LoVo (cell line): ENCODE results near the gene GOLM1.
"Not testable (repeated sequence)": the region's sequence is repeated elsewhere in the genome, so short reads cannot be mapped to it uniquely, and the experiment has no call there.

Experiments
- DNase-seq: peaks from one replicate; pipeline ENCODE4 v3.0.0-alpha.2; 2016; ENCODE audit warnings: low spot score

Gene GOLM1, protein sequence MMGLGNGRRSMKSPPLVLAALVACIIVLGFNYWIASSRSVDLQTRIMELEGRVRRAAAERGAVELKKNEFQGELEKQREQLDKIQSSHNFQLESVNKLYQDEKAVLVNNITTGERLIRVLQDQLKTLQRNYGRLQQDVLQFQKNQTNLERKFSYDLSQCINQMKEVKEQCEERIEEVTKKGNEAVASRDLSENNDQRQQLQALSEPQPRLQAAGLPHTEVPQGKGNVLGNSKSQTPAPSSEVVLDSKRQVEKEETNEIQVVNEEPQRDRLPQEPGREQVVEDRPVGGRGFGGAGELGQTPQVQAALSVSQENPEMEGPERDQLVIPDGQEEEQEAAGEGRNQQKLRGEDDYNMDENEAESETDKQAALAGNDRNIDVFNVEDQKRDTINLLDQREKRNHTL

DNA sequence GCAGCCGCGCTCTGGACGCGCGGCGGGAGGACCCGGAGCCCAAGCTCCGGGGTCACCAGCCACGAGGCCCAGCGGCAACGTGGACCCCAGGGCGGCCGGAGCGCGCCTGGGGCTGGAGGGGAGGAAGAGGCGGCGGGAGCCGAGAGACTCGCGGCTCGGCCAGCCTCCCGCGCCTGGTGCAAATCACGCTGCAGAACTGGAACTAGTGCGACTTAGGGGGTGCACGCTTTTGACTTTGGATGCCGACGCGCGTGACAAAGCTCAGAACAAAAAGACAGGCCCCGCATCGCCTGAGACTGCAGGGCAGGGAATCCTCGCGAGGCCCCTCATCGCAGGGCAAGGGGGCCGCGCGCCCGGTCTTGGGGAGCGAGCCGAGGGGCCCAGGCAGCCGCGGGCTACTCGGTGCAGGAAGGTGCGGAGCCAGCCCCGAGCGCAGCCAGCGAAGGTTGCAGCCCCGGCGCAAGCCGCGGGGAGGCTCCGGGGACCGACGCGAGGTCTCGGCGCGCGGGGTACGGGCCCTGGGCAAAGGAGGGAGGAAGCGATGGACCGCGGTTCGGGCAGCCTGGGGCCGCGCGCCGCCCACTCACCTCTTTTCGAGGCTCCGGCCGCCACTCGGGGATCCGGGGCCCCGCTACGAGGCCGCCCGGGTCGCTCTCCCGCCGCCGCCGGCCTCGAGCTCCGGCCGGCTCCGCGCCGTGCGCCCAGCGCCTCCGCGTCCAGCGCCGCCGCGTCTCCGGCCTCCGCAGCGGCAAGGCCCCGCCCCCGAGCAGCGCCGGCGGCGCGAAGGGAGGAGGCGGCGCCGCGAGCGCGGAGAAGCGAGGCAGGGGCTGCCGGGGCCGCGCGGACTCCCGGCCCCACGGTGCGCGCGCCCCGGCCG is at the start of gene GOLM1:
Gene GOLM1, minus strand, starts transcription at position 735 of the 877 bp plus-strand sequence. CDS start 20,238 bp downstream, outside the sequence.
- peak; percentile 76 for DNase-seq

DNA sequence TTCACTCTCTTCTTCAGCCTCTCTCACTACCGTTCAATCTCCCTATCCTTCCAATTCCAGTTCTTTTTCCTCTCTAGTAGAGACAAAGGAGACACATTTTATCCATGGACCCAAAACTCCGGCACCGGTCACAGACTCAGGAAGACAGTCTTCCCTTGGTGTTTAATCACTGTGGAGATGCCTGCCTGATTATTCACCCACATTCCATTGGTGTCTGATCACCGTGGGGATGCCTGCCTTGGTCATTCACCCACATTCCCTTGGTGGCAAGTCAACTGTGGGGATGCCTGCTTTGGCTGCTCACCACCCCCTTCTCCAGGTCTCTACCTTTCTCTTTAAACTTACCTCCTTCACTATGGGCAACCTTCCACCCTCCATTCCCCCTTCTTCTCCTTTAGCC is 47.3 kb upstream of the GOLM1 start:
- DNase-seq = not testable (repeated sequence)

DNA sequence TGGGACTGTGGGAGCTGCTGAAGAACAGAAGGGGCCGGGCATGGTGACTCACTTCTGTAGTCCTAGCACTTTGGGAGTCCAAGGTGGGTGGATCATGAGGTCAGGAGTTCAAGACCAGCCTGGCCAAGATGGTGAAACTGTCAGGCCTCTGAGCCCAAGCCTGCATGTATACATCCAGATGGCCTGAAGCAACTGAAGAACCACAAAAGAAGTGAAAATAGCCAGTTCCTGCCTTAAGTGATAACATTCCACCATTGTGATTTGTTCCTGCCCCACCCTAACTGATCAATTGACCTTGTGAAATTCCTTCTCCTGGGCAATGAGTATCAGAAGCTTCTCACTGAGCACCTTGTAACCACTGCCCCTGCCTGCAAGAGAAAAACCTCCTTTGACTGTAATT is 46.6 kb upstream of the GOLM1 start:
- DNase-seq = not testable (repeated sequence)

DNA sequence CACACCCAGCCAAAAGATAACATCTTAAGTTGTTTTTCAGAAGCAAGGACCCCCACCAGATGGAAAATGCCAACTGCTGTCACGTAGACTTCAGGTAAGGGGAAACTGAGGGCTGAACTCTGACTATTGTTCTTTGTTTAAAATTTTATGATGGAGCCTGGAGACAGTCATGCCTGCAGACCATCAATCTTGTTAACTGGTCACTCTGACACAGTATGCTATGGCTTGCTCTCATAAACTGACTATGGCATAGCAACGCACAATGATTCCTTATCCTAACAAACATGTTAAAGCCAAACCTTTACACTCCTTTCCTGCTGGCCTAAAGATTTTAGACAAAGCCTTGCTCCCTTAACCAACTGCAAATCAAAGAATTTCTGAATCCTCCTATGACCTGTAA is 43.6 kb upstream of the GOLM1 start:
- no peak for DNase-seq

DNA sequence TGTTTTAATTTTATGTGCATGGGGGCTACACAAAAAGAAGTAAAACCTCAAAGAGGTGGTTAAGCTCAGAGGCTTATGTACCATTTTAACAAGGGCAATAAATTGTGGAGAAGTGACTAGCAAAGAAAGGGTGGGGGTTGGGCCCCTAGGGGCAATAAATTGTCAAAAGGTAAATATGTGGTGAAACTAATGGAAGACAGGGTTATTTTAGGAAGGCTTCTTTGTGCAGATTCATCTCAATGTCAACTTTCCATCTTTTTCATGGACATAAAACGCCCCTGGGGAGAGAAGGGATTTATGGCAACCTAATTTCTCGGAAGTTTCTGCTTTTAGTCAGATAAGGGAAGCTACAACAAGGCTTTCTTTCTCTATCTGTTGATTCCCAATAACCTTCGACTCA is 42.5 kb upstream of the GOLM1 start:
- DNase-seq = peak; percentile 26

DNA sequence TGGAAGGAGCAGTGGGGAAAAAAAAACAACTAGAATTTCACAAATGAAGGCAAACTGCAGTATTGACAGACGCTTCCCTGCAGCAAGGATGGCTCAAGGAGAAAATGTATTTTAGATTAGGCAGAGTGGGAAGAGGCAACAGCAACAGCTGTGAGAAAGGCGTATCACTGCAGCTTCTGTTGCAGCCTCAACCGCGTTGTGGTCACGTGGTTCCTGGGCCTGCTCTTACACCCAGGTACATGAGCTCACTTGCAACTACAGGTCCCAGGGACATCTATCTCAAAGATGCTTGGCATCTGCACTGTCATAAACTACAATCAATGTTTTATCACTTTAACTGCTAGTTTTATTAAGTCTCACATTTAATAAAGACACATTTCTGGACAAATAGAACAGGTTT is 36.0 kb upstream of the GOLM1 start:
- DNase-seq = no peak

DNA sequence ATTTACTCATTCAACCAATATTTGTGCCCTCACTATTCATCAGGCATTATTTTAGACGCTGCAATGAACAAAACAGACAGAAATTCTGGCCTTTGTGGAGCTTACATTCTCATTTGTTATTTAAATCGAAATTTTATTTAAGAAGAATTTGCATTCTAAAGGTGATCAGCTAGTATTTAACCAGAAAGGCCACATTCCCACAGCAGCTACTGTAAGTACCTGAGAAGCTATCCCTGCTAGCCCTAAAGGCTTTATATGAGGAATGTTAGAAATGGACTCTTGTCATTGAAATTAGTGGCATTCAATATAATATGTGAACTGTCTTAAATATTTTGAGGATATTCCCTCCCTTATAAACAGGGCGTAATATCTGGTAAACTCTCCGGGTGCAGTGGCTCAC is 35.0 kb upstream of the GOLM1 start:
- DNase-seq = no peak

DNA sequence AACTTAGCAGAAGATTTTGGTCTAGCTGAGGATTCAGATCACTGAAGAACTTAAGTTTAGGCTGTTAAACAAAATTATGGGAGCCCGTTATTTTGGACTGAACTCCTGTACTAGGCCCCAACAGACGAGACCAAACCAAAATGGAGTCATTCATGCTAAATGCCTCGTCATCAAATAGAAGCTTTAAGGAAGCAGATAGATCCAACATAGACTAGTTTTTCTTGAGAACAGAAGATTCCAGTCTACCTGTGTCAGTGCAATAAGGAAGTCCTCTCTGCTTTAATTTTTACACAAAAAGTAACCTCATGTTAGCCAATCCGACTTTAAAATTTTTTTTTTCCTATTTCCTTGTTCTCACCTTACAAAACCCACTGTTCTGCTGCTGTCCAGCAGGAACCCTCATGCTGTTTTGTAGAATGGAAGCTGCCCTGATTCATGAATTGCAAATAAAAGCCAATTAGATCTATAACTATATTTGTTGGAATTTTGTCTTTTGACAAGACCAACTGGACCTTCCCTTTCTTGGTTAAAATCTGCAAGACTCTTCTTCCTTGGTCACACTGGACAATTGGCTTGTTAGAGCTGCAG is 29.0 kb upstream of the GOLM1 start:
- DNase-seq = no peak

DNA sequence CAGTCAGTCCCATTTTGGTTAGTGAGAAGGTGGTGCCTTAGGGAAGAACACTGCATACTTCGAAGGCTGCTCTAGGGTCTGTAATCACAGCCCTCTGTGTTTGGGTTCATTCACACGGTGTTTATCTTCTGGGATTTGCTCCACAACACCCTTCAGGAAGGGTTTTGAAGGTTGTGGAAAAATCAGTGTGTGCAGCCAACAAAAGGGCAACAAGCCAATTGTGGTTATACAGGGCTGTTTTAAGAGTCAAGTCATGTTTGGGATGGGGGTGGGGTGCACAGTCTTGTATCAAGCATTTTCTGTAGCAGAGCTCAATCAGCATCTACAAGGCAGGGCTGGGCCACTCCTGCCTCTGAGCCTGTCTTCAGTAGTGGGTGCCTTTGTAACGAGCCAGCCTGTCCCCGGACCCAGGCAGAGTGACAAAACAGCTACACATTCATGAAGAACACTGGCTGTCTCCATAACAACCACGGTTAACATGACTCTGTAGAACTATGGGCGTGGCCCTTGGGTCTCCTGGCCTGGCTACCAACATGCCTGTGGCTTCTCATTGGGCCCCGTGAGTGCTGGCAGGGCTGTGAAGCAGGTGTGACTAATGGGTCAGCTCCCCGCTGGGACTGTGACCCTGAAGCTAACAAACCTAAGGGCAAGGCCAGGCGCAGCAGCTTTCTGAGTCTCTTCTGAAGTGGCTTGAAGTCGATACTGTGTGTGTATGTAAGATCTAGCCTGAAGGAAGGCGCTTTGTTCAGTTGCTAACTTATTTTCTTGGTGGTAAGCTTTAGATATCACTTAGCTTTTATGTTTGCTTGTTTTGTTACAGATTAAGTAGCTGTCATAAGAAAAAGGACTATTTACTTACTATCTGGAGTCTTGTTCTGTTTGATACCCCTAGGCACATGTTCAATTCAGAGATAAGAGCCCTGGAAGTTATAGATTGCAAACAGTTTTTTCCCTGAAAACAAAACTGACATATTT is 27.9 kb upstream of the GOLM1 start:
- peak; percentile 95 for DNase-seq

DNA sequence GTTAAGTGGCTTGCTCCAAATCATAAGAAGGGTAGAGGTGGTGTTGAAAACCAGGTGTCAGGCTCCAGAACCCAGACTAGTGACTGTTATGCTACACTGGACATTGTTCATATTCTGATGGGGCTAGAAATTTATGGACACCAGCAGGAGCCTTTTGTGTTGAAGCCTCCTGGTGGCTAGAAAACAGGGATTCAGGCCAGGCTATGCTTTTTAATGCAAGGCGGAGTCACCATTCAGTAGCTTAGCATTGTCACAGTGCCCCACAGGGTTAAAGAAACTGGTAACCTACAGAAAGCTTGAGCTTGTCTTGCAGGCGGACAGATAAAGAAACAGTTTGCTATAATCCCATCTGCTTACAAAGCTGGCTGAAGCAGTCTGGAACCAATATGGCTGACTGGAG is 23.0 kb upstream of the GOLM1 start:
- no peak for DNase-seq

DNA sequence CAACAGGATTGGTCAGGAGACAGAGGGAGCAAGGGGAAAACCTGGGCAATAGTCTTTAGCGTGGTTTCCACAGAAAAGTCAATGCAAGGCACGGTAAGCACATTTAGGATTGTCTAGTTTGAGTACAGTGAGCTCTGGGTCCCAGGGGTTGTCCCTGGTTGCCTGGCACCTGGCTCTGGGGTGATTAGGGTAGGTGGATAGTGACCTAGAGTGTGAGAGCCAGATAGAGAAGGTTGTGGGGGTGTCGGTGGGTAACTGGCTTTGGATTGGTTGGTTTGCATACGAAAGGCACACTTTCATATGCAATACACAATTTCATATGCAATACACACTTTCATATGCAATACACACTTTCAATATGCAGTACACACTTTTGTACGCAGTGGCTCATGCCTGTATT is 20.1 kb upstream of the GOLM1 start:
- DNase-seq = no peak

DNA sequence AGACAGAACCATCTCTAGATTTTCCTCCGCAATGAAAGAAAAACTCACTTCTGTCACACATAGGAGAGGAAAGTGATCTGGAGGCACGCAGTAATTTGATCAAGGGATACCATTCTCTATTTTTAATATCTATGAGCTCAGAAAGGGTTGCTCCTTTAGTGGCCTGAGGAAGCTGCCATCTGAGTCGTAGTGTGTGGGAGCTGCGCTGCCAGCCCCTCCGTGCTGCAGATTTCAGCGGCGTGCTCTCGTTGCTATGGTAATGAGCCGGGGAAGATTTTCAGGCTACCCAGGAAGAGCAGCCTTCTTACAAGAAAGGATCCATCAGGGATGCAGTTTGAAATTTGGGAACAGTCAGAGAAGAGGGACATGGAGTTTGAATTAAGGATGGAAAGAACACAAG is 17.1 kb upstream of the GOLM1 start:
- no peak for DNase-seq

DNA sequence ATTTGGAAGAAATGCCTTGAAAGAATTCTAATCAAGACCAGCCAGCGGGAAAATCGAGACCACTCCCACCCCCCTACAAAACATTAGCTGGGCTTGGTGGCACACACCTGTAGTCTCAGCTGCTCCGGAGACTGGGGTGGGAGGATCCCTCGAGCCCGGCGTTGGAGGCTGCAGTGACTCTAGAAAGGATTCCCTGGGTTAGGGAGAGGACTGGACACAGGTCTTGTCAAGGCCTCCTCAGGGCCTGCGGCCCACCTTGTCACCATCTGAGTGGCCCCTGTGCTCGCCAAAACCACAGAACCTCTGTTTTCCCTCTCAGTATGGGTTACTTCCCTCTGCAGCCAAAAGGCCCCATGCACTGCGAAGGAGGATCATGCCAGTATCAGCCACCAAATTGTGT is 16.5 kb upstream of the GOLM1 start:
- no peak for DNase-seq

DNA sequence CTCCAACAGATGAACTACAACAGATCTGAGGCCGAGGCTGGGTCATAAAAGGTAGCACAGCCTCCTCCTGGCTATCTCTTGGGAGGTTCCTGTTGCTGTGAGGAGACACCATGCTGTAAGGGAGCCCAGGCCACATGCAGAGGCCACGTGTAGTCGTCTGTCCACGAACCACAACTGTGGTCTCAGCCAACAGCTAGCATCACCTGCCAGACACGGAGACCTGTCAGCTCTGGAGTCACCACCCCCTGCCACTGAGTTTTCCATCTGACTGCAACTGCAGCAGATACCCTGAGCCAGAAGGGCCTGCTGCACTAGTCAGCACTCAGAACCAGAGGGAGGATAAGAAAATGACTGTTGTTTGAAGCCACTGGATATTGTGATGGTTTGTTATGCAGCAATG is 12.7 kb upstream of the GOLM1 start:
- DNase-seq = no peak

DNA sequence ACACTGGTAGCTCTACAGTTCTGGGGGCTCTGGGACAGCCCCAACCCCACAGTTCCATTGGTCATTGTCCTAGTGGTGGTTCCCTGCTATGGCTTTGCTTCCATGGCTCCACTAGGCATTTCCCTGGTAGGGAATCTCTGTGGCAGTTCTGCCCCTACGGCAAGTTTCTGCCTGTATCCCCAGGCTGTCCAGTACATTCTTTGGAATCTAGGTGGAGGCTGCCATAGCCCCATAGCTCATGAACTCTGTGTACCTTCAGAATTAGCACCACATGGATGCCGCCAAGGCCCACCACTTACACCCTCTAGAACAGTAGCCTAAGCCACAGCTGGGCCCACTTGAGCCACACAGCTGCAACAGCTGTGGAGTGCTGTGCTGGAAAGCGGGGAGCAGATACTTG is 3.3 kb upstream of the GOLM1 start:
- DNase-seq = no peak

DNA sequence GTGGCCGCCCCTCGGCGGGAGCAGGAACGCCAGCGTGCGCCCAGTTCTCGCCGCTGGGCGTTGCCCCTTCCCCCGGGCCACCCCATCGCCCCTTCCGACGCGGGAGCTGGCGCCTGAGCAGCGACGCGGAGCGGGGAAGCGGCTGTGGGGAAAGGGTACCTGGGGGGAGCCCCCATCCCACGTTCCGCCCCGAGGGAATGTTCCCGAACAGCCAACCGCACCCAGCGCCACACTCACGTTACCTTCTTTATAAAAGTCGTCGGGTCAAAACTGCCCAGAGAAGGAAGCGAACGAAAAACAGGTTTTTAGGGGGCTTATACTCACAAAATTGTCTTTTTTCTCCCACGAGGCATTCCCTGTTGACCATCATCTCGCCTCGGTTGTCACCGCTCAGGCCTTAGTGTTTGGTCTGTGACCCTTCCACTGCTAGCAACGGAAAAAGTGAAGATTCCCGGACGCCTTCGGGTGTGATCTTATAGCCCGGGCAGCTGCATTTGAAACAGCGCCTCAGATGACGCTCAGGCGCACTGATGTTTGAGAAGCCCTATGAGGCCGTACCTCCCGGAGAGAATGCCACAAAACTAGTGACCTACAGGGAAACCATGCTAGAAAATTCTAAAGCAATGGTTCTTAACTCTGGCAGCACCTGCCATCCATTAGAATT is 475 bp upstream of the GOLM1 start:
- DNase-seq = peak; percentile 58

DNA sequence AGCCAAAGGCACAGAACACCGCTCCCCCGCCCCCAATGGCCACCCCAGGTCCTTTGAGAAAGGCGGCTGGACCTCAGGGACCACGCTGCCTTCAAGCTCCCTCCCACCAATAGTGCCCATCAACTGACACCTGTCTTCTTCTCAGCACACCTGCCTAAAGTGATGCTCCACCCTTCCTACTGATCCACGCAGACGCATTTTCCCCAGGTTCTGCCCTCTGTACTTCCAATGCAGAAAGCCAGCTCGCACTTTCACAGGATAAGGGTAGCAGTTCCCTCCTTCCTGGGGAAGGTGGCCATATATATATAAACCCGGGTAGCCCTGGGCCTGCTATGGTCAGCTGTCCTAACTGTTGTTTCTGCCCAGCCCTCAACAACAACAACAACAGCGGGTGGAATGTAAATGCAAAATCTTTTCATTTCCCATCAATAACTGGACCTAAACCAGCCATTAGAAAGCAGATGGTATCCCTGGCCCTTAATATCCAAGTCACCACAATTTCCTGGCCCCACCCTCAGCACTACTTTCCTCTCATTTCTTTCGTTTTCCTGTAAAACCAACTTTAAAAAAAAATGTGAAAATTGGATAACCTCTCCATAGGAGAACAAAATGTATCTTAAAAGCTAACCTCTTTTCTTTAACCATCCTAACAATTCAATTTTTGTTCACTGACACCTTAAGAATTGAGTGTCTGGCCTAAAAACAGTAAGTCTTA is 1.7 kb downstream of the GOLM1 start:
- no peak for DNase-seq

DNA sequence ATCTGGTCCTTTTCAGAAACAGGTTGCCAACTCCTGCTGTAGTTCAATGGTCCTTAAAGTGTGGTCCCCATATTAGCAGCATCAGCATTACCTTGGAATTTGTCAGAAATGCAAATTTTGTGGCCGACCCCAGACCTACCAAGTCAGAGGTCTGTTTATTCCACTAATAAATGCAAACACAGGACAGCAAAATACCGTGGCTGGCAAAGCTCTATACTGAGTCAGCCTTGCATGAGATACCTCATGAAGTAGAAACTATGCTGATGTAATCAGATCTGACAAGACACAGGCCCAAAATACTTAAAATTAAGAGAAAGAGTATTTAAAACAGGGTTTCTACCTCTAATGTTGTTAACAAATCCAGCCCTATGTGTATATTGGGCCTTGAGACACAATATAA is 3.0 kb downstream of the GOLM1 start:
- no peak for DNase-seq

DNA sequence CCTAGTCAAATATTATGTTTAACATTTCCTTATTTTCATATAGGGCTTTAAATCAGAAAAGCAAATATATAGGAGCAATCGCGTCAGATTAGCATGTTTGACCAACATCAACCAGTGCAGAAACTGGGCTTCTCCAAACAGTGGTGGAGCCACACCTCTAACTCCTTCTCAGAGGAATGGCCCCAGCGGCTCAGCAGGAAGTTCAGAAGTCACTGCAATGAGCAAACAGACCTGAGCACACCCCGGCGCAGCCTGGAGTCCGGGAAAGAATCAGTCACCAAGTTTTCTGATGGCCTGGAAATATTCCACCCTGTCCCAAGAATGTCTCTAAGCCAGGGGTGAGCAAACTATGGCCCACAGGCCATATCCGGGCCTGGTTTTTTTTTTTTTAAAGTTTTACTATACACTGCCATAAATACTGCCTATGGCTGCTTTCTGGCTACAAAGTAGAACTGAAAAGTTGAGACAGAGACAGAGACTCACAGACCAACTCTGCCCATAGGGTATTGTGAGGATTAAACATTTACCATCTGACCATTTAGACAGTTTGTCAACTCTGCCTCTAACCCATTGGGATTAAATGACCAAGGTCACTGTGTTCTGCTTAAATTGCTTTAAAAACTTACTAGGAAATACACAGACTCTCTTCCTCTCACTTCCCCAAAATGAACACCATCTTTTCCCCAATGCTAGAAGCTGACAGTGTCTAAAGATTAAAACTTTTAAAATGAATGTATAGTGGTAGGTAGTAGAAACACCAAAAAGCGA is 5.4 kb downstream of the GOLM1 start:
- DNase-seq = peak; percentile 89

DNA sequence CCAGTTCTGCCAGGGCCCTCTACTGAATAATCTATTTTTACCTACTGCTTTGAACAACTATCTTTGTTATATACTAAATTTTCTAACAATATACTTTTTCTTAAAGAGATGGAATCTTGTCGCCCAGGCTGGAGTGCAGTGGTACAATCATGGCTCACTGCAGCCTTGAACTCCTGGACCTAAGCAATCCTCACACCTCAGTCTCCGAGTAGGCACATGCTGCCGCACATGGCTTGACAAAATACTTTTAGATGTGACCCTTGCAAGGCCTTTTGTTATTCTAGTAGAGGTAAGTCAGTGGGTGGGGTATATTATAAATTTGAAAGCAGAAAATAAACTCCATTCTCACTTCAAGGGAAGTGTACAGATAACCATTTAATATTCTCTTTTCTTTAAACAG is 7.9 kb downstream of the GOLM1 start:
- no peak for DNase-seq
